GM12878 (cell line): ENCODE results near the gene CACNA1D.

Experiments
- CBX3 ChIP-seq: fragments of 200-600 bp; sonication (generic); IDR thresholded peaks from 2 replicates; pipeline ENCODE4 v1.6.1; 2016; ENCODE audit warnings: low read depth, borderline replicate concordance
- CTCF ChIP-seq, 3 experiments: IDR thresholded peaks in 2 of 3; conservative IDR thresholded peaks in 1 of 3; 2 replicates each; pipeline ENCODE4 v1.5.1; 2011; ENCODE audit warnings: low read depth in 3 of 3, low read length in 3 of 3, mild to moderate bottlenecking in 3 of 3, control low read depth in 2 of 3, moderate library complexity in 2 of 3, inconsistent platforms in 1 of 3, mixed read lengths in 1 of 3; ENCODE audit not compliant: control insufficient read depth in 2 of 3, insufficient read depth in 1 of 3; ENCODE audit errors: extremely low read depth in 1 of 3
- CUX1 ChIP-seq: IDR thresholded peaks from 2 replicates; pipeline ENCODE4 v1.6.1; 2012; ENCODE audit warnings: improper control_type of control experiment, low read depth, low read length; ENCODE audit not compliant: insufficient replicate concordance
- ELK1 ChIP-seq: IDR thresholded peaks from 2 replicates; pipeline ENCODE4 v1.6.1; 2012; ENCODE audit warnings: low read depth, low read length, improper control_type of control experiment
- ESRRA ChIP-seq: IDR thresholded peaks from 2 replicates; pipeline ENCODE4 v1.6.1; 2012; ENCODE audit warnings: mild to moderate bottlenecking, low read length, improper control_type of control experiment
- EZH2 ChIP-seq: IDR thresholded peaks from 2 replicates; pipeline ENCODE4 v1.6.1; 2012; ENCODE audit warnings: low read depth, mild to moderate bottlenecking, control low read depth, inconsistent platforms, low read length, borderline replicate concordance; ENCODE audit not compliant: control insufficient read depth
- KAT2A ChIP-seq: conservative IDR thresholded peaks from 2 replicates; pipeline ENCODE4 v1.6.1; 2011; ENCODE audit warnings: low read depth, low read length; ENCODE audit not compliant: control insufficient read depth
- NR2C2 ChIP-seq: IDR thresholded peaks from 2 replicates; pipeline ENCODE4 v1.6.1; 2011; ENCODE audit warnings: borderline replicate concordance, low read depth; ENCODE audit not compliant: control insufficient read depth, insufficient read length
- POLR2AphosphoS5 ChIP-seq: IDR thresholded peaks from 2 replicates; pipeline ENCODE4 v1.6.1; 2011; ENCODE audit warnings: mild to moderate bottlenecking, low read length, inconsistent platforms
- RAD21 ChIP-seq: IDR thresholded peaks from 2 replicates; pipeline ENCODE4 v1.6.1; 2011; ENCODE audit warnings: mild to moderate bottlenecking, low read depth, low read length, moderate library complexity; ENCODE audit not compliant: insufficient read depth
- SREBF2 ChIP-seq: IDR thresholded peaks from 2 replicates; pipeline ENCODE4 v1.6.1; 2012; ENCODE audit warnings: mild to moderate bottlenecking, low read length
- TAF1 ChIP-seq: IDR thresholded peaks from 2 replicates; pipeline ENCODE4 v1.6.1; 2011; ENCODE audit warnings: mild to moderate bottlenecking, low read depth, low read length, borderline replicate concordance
- YY1 ChIP-seq: IDR thresholded peaks from 2 replicates; pipeline ENCODE4 v1.6.1; 2011; ENCODE audit warnings: low read depth, mild to moderate bottlenecking, low read length

- no peak for TF ChIP-seq CTCF (IDR thresholded peaks at IDR 0.05 in 2 of 3, conservative IDR thresholded peaks at IDR 0.05 in 1 of 3; ENCODE audit: control insufficient read depth in 2 of 3, extremely low read depth in 1 of 3, insufficient read depth in 1 of 3, low read depth in 3 of 3, low read length in 3 of 3)
- no peak for TF ChIP-seq TAF1
- no peak for TF ChIP-seq SREBF2
- no peak for TF ChIP-seq EZH2
- no peak for TF ChIP-seq ESRRA
- no peak for TF ChIP-seq YY1
- TF ChIP-seq NR2C2, result no peak
- no peak for TF ChIP-seq KAT2A
- TF ChIP-seq CBX3, result no peak
- no peak for TF ChIP-seq CUX1
- no peak for TF ChIP-seq RAD21
- no peak for TF ChIP-seq POLR2AphosphoS5
- no peak for TF ChIP-seq ELK1
These were observed 300.2 kb downstream of the CACNA1D start for GRCh38 chr3:53794597-53794996.
